ENCODE measurements around the gene HPSE2. TPM values are rescaled to one million over a fixed set of nuclear protein-coding genes. Genes with fewer than 3 reads are reported as not detected.

HPSE2 gene
- total and polyA plus RNA-seq, 2 of the 8 experiments (the other 6 are each of a cell fraction or from before 2014, with no cell fraction given), result 0.41 to 0.58 TPM

DNA sequence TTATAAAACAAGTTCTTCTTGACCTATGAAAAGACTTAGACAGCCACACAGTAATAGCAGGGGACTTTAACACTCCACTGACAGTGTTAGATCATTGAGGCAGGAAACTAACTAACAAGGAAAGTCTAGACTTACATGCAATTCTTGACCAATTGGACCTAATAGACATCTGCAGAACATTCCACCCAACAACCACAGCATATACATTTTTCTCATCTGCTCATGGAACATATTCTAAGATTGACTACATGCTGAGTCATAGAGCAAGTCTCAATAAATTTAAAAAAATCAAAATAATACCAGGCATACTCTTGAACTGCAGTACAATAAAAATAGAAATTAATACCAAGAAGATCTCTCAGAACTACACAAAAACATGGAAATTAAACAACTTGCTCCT is 569.4 kb downstream of the HPSE2 start (continued):
- TF ChIP-seq POLR2AphosphoS5 (IDR thresholded peaks at IDR 0.05; ENCODE audit: low read depth, low read length), result no peak
- TF ChIP-seq TBP (IDR thresholded peaks at IDR 0.05; ENCODE audit: low read depth, low read length), result no peak
- TF ChIP-seq CBX8 (IDR thresholded peaks at IDR 0.05; ENCODE audit: borderline replicate concordance, low read depth, low read length), result no peak

Data from H1 (cell line).